GM12878 (cell line): ENCODE data around the gene FMNL2. TPM values are rescaled to one million over a fixed set of nuclear protein-coding genes. Genes with fewer than 3 reads are reported as not detected.

Experiments
- ATAC-seq: fragments of 200-7000 bp; cut with Tn5 transposase; 3 replicates; pipeline ENCODE4 v1.9.1; 2020; ENCODE audit warnings: mild to moderate bottlenecking, moderate library complexity
- BruUV-seq: library from RNA; stranded (reverse); fragments of 400-500 nt; replicated peaks from 2 replicates; lab custom pipeline; 2021; lab: Mats Ljungman, UMichigan
- CTCF ChIA-PET: fragments of 300-600 bp; sonication (Branson Sonifier 250); formaldehyde crosslinking; extraction: SDS; loops from one replicate; lab custom pipeline; 2021; ENCODE audit warnings: inconsistent platforms; lab: Yijun Ruan, JAX
- POLR2A ChIA-PET: fragments of 350-600 bp; formaldehyde crosslinking; extraction: SDS; loops from one replicate; lab custom pipeline; 2021; ENCODE audit warnings: inconsistent platforms; lab: Charles Lee
- RAD21 ChIA-PET: fragments of 300-600 bp; sonication (Branson Sonifier 250); formaldehyde crosslinking; loops from one replicate; lab custom pipeline; 2023; ENCODE audit warnings: antibody characterized with exemption; ENCODE audit not compliant: unreplicated experiment; lab: Charles Lee
- SMC1A ChIA-PET: fragments of 300-600 bp; sonication (Branson Sonifier 250); formaldehyde crosslinking; loops from one replicate; lab custom pipeline; 2023; ENCODE audit not compliant: unreplicated experiment, uncharacterized antibody; lab: Charles Lee
- DNase-seq: peaks from one replicate; pipeline ENCODE4 v3.0.0-alpha.2; 2011; ENCODE audit warnings: low read depth, low spot score
- FAIRE-seq: peaks from 3 replicates; lab custom pipeline; 2011; peaks lifted over from hg19 to GRCh38; lab: Jason Lieb, UNC
- H2AFZ ChIP-seq: 2 replicates; pipeline ENCODE4 v1.6.0; 2011; ENCODE audit warnings: low read depth, low read length, control low read depth; ENCODE audit not compliant: control insufficient read depth
- H3K27ac ChIP-seq: 2 replicates; pipeline ENCODE4 v1.5.1; 2011; ENCODE audit warnings: control low read depth; ENCODE audit not compliant: control insufficient read depth, insufficient read depth
- H3K27me3 ChIP-seq, 2 experiments: replicated peaks in 1 of 2; 2 replicates each; pipeline versions ENCODE4 v1.6.0 to v1.6.1; 2011; ENCODE audit warnings: low read length in 1 of 2; ENCODE audit not compliant: control insufficient read depth in 2 of 2, insufficient read depth in 2 of 2
- H3K36me3 ChIP-seq, 2 experiments: 2 replicates each; pipeline ENCODE4 v1.5.1; 2011; ENCODE audit warnings: low read length in 1 of 2; ENCODE audit not compliant: control insufficient read depth in 2 of 2, insufficient read depth in 2 of 2
- H3K4me1 ChIP-seq: 2 replicates; pipeline ENCODE4 v1.6.1; 2011; ENCODE audit warnings: mild to moderate bottlenecking, low read length, moderate library complexity, mixed read lengths; ENCODE audit not compliant: control insufficient read depth, insufficient read depth
- H3K4me2 ChIP-seq: 2 replicates; pipeline ENCODE4 v1.6.0; 2011; ENCODE audit warnings: control low read depth; ENCODE audit not compliant: control insufficient read depth, insufficient read depth
- H3K4me3 ChIP-seq: fragments of 200-600 bp; sonication (generic); 2 replicates; pipeline ENCODE4 v1.5.1; 2016
- H3K79me2 ChIP-seq: 2 replicates; pipeline ENCODE4 v1.6.0; 2011; ENCODE audit warnings: low read length; ENCODE audit not compliant: control insufficient read depth, insufficient read depth
- H3K9ac ChIP-seq: 2 replicates; pipeline ENCODE4 v1.8.0; 2011; ENCODE audit warnings: low read length, control low read depth, mixed read lengths; ENCODE audit not compliant: control insufficient read depth, insufficient read depth
- H3K9me3 ChIP-seq: replicated peaks from 3 replicates; pipeline ENCODE4 v1.5.1; 2011; ENCODE audit warnings: mild to moderate bottlenecking, low read length; ENCODE audit not compliant: control insufficient read depth, insufficient read depth
- H4K20me1 ChIP-seq: 2 replicates; pipeline ENCODE4 v1.6.0; 2011; ENCODE audit not compliant: control insufficient read depth, insufficient read depth
- CHD2 ChIP-seq: IDR thresholded peaks from 2 replicates; pipeline ENCODE4 v1.6.1; 2011; ENCODE audit warnings: low read depth, low read length, improper control_type of control experiment, borderline replicate concordance
- E2F8 ChIP-seq: fragments of 450-650 bp; IDR thresholded peaks from 2 replicates; pipeline ENCODE4 v1.6.1; 2018; ENCODE audit warnings: mild to moderate bottlenecking, low read depth, moderate library complexity; ENCODE audit not compliant: partially characterized antibody
- EGR1 ChIP-seq, 2 experiments: IDR thresholded peaks; 1 replicate in 1 of 2; 2 replicates in 1 of 2; pipeline ENCODE4 v1.6.1; 2011 to 2012; ENCODE audit warnings: low read depth in 2 of 2, low read length in 2 of 2, borderline replicate concordance in 1 of 2, mild to moderate bottlenecking in 1 of 2, moderate library complexity in 1 of 2
- MAX ChIP-seq: IDR thresholded peaks from 2 replicates; pipeline ENCODE4 v1.6.1; 2012; ENCODE audit warnings: low read depth, low read length, improper control_type of control experiment
- MEF2A ChIP-seq: IDR thresholded peaks from 2 replicates; pipeline ENCODE4 v1.6.1; 2011; ENCODE audit warnings: low read depth, mild to moderate bottlenecking, low read length, moderate library complexity; ENCODE audit not compliant: insufficient read depth
- PAX5 ChIP-seq: IDR thresholded peaks from 2 replicates; pipeline ENCODE4 v1.6.1; 2011; ENCODE audit warnings: low read depth, low read length, borderline replicate concordance
- POLR2A ChIP-seq: IDR thresholded peaks from 2 replicates; pipeline ENCODE4 v1.6.1; 2011; ENCODE audit warnings: low read depth, mild to moderate bottlenecking, low read length
- POLR2AphosphoS5 ChIP-seq: IDR thresholded peaks from 2 replicates; pipeline ENCODE4 v1.6.1; 2011; ENCODE audit warnings: mild to moderate bottlenecking, low read length, inconsistent platforms
- RBBP5 ChIP-seq: fragments of 200-600 bp; sonication (generic); conservative IDR thresholded peaks from 2 replicates; pipeline ENCODE4 v1.6.1; 2016
- RFX5 ChIP-seq: IDR thresholded peaks from 2 replicates; pipeline ENCODE4 v1.6.1; 2011; ENCODE audit warnings: low read depth, low read length, improper control_type of control experiment
- ZBED1 ChIP-seq: IDR thresholded peaks from 2 replicates; pipeline ENCODE4 v1.6.1; 2016; ENCODE audit warnings: borderline replicate concordance
- WGBS: methylation state at CpG from one replicate; pipeline ENCODE4 v1.1.6; 2016; ENCODE audit warnings: low lambda C conversion rate; ENCODE audit not compliant: insufficient replicate concordance, insufficient coverage; ENCODE audit errors: missing lambda C conversion rate; 5-methylcytosine and 5-hydroxymethylcytosine counted together
- in situ Hi-C: fragments of 300-500 bp; cut with MboI; formaldehyde crosslinking; loops from 9 replicates; pipeline ENCODE4 v1.14.3; 2018; ENCODE audit warnings: mixed read lengths
- intact Hi-C: fragments of 100-400 bp; cut with micrococcal nuclease; formaldehyde crosslinking; loops from one replicate; pipeline ENCODE4 v1.14.2; 2022; ENCODE audit not compliant: unreplicated experiment
- polyA plus RNA-seq, 11 experiments: library from polyadenylated mRNA; depleted of rRNA in 4 of 11; unstranded in 6 of 11; stranded (reverse) in 5 of 11; fragments of >200 nt; fragmentation: Nextera tagmentation in 4 of 11; fragmentation: Illumina TruSeq in 1 of 11; extraction: Ambion mirVana in 4 of 11; extraction: Trizol in 1 of 11; gene quantifications; 1 replicate in 1 of 11; 2 replicates in 10 of 11; pipeline versions ENCODE4 v1.2.1 to v1.2.3, GENCODE V29; 2011 to 2016; ENCODE audit warnings: inconsistent platforms in 2 of 11, missing spikeins in 2 of 11, low read depth in 1 of 11
- total RNA-seq, 4 experiments: library from RNA; depleted of rRNA in 3 of 4; stranded (reverse); fragments of >200 nt in 3 of 4; fragmentation: Illumina TruSeq in 1 of 4; extraction: Trizol in 1 of 4; gene quantifications; 2 replicates each; pipeline versions ENCODE4 v1.2.1 to v1.2.3, GENCODE V29; 2013 to 2021

The FMNL2 gene
- total and polyA plus RNA-seq, 10 of the 15 experiments (the other 5 are each of a cell fraction or from before 2014, with no cell fraction given) = 0.13 to 9.9 (median 0.35) TPM

GRCh38 chr2:152396763-152397162, 61.8 kb downstream of the FMNL2 start:
- WGBS = 66% methylated on average over 2 of the region's 2 CpGs
- TF ChIP-seq ZBED1 (no peak), RFX5 (no peak), MEF2A (no peak), RBBP5 (no peak), PAX5 (no peak), E2F8 (no peak), MAX (no peak), POLR2A (no peak), CHD2 (no peak), POLR2AphosphoS5 (no peak), EGR1 (IDR thresholded peaks at IDR 0.05; ENCODE audit: borderline replicate concordance in 1 of 2, low read depth in 2 of 2, low read length in 2 of 2) (no peak)
- TF ChIP-seq, all 136 proteins: peak for 0
- H2AFZ ChIP-seq = no peak overlapping the region
- H3K27me3 ChIP-seq = no peaks in the 10 kb centered on the region
- in situ Hi-C loops (no loop called here), intact Hi-C loops (no loop called here)
- FAIRE-seq (no peak), DNase-seq (no peak), ATAC-seq (no peak)
- BruUV-seq = no TSS peak
- H3K9ac ChIP-seq = no peak overlapping the region
- H3K79me2 ChIP-seq = no peaks in the 10 kb centered on the region
- CTCF ChIA-PET = no interaction called here
- no peak overlapping the region for H3K4me2 ChIP-seq
- H3K27ac ChIP-seq = no peak overlapping the region
- no peaks in the 10 kb centered on the region for H3K4me1 ChIP-seq
- H3K9me3 ChIP-seq = no peaks in the 10 kb centered on the region
- no peak overlapping the region for H3K4me3 ChIP-seq
- H4K20me1 ChIP-seq = no peaks in the 10 kb centered on the region
- SMC1A ChIA-PET = interaction anchor here (1.1 to 1.7 kb wide), 2 partner anchors 11 kb away, joined by 6 to 7 read pairs; no protein-coding TSS in a partner anchor
- RAD21 ChIA-PET = no interaction called here
- POLR2A ChIA-PET = interaction anchor here (1.5 kb wide), 1 partner anchor 9 kb away, joined by 4 read pairs; no protein-coding TSS in a partner anchor
- H3K36me3 ChIP-seq = no peaks in the 10 kb centered on the region
